ENCODE measurements around the gene UBXN7. TPM values are rescaled to one million over a fixed set of nuclear protein-coding genes. Genes with fewer than 3 reads are reported as not detected.
"Not testable (repeated sequence)": the region's sequence is repeated elsewhere in the genome, so short reads cannot be mapped to it uniquely, and the experiment has no call there.

UBXN7 gene
- total RNA-seq, 1 donor from 2014 or later: 57.6 TPM

GRCh38 chr3:196444500-196444894 lies 12.3 kb upstream of the UBXN7 start:
- Mint-ChIP-seq H3K36me3 (ENCODE audit: low read depth) (no peaks in the 10 kb centered on the region), H3K4me3 (ENCODE audit: unreplicated experiment) (no peak overlapping the region), H3K9me3 (ENCODE audit: low read depth) (no peaks in the 10 kb centered on the region), H3K27ac (ENCODE audit: unreplicated experiment) (no peak overlapping the region), H3K27me3 (ENCODE audit: low read depth) (no peaks in the 10 kb centered on the region), H3K4me1 (ENCODE audit: low read depth) (peaks cover 6% of the 10 kb centered on the region)
- no peak for DNase-seq (ENCODE audit: low spot score)
- TF ChIP-seq CTCF (IDR thresholded peaks at IDR 0.05): no peak

- TF ChIP-seq CTCF (IDR thresholded peaks at IDR 0.05): no peak
- H3K27me3 Mint-ChIP-seq (ENCODE audit: low read depth): no peaks in the 10 kb centered on the region
- DNase-seq (ENCODE audit: low spot score): no peak
- H3K27ac Mint-ChIP-seq (ENCODE audit: unreplicated experiment): no peak overlapping the region
- peaks cover 6% of the 10 kb centered on the region for H3K4me1 Mint-ChIP-seq (ENCODE audit: low read depth)
- H3K4me3 Mint-ChIP-seq (ENCODE audit: unreplicated experiment): no peak overlapping the region
- no peaks in the 10 kb centered on the region for H3K9me3 Mint-ChIP-seq (ENCODE audit: low read depth)
- no peaks in the 10 kb centered on the region for H3K36me3 Mint-ChIP-seq (ENCODE audit: low read depth)
Observed at GRCh38 chr3:196440696-196441095, 8.5 kb upstream of the UBXN7 start.

- Mint-ChIP-seq H3K27me3 (ENCODE audit: low read depth) (no peaks in the 10 kb centered on the region), H3K4me1 (ENCODE audit: low read depth) (peaks cover 6% of the 10 kb centered on the region), H3K27ac (ENCODE audit: unreplicated experiment) (no peak overlapping the region), H3K4me3 (ENCODE audit: unreplicated experiment) (no peak overlapping the region), H3K9me3 (ENCODE audit: low read depth) (no peaks in the 10 kb centered on the region), H3K36me3 (ENCODE audit: low read depth) (no peaks in the 10 kb centered on the region)
- no peak for DNase-seq (ENCODE audit: low spot score)
- TF ChIP-seq CTCF (IDR thresholded peaks at IDR 0.05): no peak
Observed at GRCh38 chr3:196440041-196440537, 7.9 kb upstream of the UBXN7 start.

- Mint-ChIP-seq H3K4me3 (ENCODE audit: unreplicated experiment) (peak overlapping the region; percentile 68), H3K4me1 (ENCODE audit: low read depth) (peaks cover 24% of the 10 kb centered on the region), H3K36me3 (ENCODE audit: low read depth) (no peaks in the 10 kb centered on the region), H3K27ac (ENCODE audit: unreplicated experiment) (peak overlapping the region; percentile 70), H3K27me3 (ENCODE audit: low read depth) (no peaks in the 10 kb centered on the region), H3K9me3 (ENCODE audit: low read depth) (no peaks in the 10 kb centered on the region)
- no peak for DNase-seq (ENCODE audit: low spot score)
- no peak for TF ChIP-seq CTCF (IDR thresholded peaks at IDR 0.05)
Observed at GRCh38 chr3:196431181-196432136, 768 bp downstream of the UBXN7 start.

- TF ChIP-seq CTCF (IDR thresholded peaks at IDR 0.05): no peak
- no peak overlapping the region for H3K27ac Mint-ChIP-seq (ENCODE audit: unreplicated experiment)
- no peaks in the 10 kb centered on the region for H3K36me3 Mint-ChIP-seq (ENCODE audit: low read depth)
- no peak overlapping the region for H3K4me3 Mint-ChIP-seq (ENCODE audit: unreplicated experiment)
- no peaks in the 10 kb centered on the region for H3K9me3 Mint-ChIP-seq (ENCODE audit: low read depth)
- peaks cover 28% of the 10 kb centered on the region for H3K4me1 Mint-ChIP-seq (ENCODE audit: low read depth)
- no peaks in the 10 kb centered on the region for H3K27me3 Mint-ChIP-seq (ENCODE audit: low read depth)
- no peak for DNase-seq (ENCODE audit: low spot score)
Observed at GRCh38 chr3:196428041-196428440, 4.2 kb downstream of the UBXN7 start.

GRCh38 chr3:196424421-196424820 lies 7.8 kb downstream of the UBXN7 start:
- peaks cover 20% of the 10 kb centered on the region for H3K4me1 Mint-ChIP-seq (ENCODE audit: low read depth)
- H3K9me3 Mint-ChIP-seq (ENCODE audit: low read depth): not testable (repeated sequence)

More at GRCh38 chr3:196424421-196424820, 7.8 kb downstream of the UBXN7 start:
- not testable (repeated sequence) for H3K27ac Mint-ChIP-seq (ENCODE audit: unreplicated experiment); H3K4me3 Mint-ChIP-seq (ENCODE audit: unreplicated experiment); H3K27me3 Mint-ChIP-seq (ENCODE audit: low read depth); DNase-seq (ENCODE audit: low spot score); H3K36me3 Mint-ChIP-seq (ENCODE audit: low read depth)
